Loucy (cell line): ENCODE measurements around the gene SRCIN1.
A peak's percentile ranks its signal among the peaks of the same experiment; 100 is the strongest.

Source experiments
- H2AFZ ChIP-seq: fragments of 200-600 bp; sonication (generic); 2 replicates; pipeline ENCODE4 v1.6.0; 2016; ENCODE audit warnings: antibody characterized with exemption, mild to moderate bottlenecking, low read length, moderate library complexity
- H3F3A ChIP-seq: fragments of 200-600 bp; 2 replicates; pipeline ENCODE4 v1.6.0; 2016; ENCODE audit warnings: antibody characterized with exemption, low read depth, mild to moderate bottlenecking
- H3K27me3 ChIP-seq: fragments of 200-600 bp; sonication (generic); 2 replicates; pipeline ENCODE4 v1.6.1; 2014; ENCODE audit warnings: low read length, mild to moderate bottlenecking; ENCODE audit not compliant: insufficient read depth, poor library complexity, severe bottlenecking
- H3K36me3 ChIP-seq: fragments of 200-600 bp; sonication (generic); 2 replicates; pipeline ENCODE4 v1.6.1; 2016; ENCODE audit warnings: low read length; ENCODE audit not compliant: insufficient read depth
- H3K4me1 ChIP-seq: fragments of 200-600 bp; sonication (generic); 2 replicates; pipeline ENCODE4 v1.5.1; 2014; ENCODE audit warnings: low read length, mild to moderate bottlenecking; ENCODE audit not compliant: insufficient read depth, poor library complexity, severe bottlenecking
- H3K4me2 ChIP-seq: fragments of 200-600 bp; sonication (generic); 2 replicates; pipeline ENCODE4 v1.6.0; 2014; ENCODE audit warnings: antibody characterized with exemption, low read length, low read depth, mild to moderate bottlenecking; ENCODE audit not compliant: poor library complexity, severe bottlenecking
- H3K4me3 ChIP-seq: fragments of 200-600 bp; sonication (generic); 2 replicates; pipeline ENCODE4 v1.5.1; 2014; ENCODE audit warnings: low read length, mild to moderate bottlenecking, mixed read lengths; ENCODE audit not compliant: poor library complexity, severe bottlenecking
- H3K79me2 ChIP-seq: fragments of 200-600 bp; sonication (generic); 2 replicates; pipeline ENCODE4 v1.6.1; 2014; ENCODE audit warnings: low read length; ENCODE audit not compliant: insufficient read depth
- H3K9ac ChIP-seq: fragments of 200-600 bp; sonication (generic); 2 replicates; pipeline ENCODE4 v1.6.0; 2014; ENCODE audit warnings: mild to moderate bottlenecking, low read depth, low read length, moderate library complexity; ENCODE audit not compliant: poor library complexity, severe bottlenecking
- H3K9me2 ChIP-seq: fragments of 200-600 bp; sonication (generic); replicated peaks from 2 replicates; pipeline ENCODE4 v1.6.1; 2016; ENCODE audit warnings: low read depth, low read length, mixed read lengths
- H3K9me3 ChIP-seq: fragments of 200-600 bp; sonication (generic); 2 replicates; pipeline ENCODE4 v1.6.1; 2014; ENCODE audit warnings: mild to moderate bottlenecking, antibody characterized with exemption, low read length, low read depth; ENCODE audit not compliant: insufficient read depth
- H4K20me1 ChIP-seq: fragments of 200-600 bp; sonication (generic); 2 replicates; pipeline ENCODE4 v1.6.0; 2014; ENCODE audit warnings: antibody characterized with exemption, low read length, mild to moderate bottlenecking; ENCODE audit not compliant: insufficient read depth, poor library complexity, severe bottlenecking
- EZH2phosphoT487 ChIP-seq: fragments of 200-600 bp; IDR thresholded peaks from 2 replicates; pipeline ENCODE4 v1.6.1; 2018; ENCODE audit warnings: antibody characterized with exemption, mild to moderate bottlenecking, moderate library complexity, borderline replicate concordance
- TF ChIP-seq, protein P1 (sequence below): fragments of 200-600 bp; sonication (generic); conservative IDR thresholded peaks from 2 replicates; pipeline ENCODE4 v1.5.1; 2014; ENCODE audit warnings: mild to moderate bottlenecking, antibody characterized with exemption, low read length

The SRCIN1 gene

GRCh38 chr17:38586788-38587187, 19.0 kb downstream of the SRCIN1 start:
- Histone ChIP-seq H4K20me1 (no peaks in the 10 kb centered on the region), H3K79me2 (no peaks in the 10 kb centered on the region), H3K9ac (peak overlapping the region; percentile 42), H3K9me2 (no peaks in the 10 kb centered on the region), H3K4me3 (peak overlapping the region; percentile 11), H3F3A (no peaks in the 10 kb centered on the region), H2AFZ (no peak overlapping the region), H3K4me1 (peaks cover 47% of the 10 kb centered on the region), H3K27me3 (no peaks in the 10 kb centered on the region), H3K36me3 (no peaks in the 10 kb centered on the region), H3K4me2 (peak overlapping the region; percentile 61), H3K9me3 (no peaks in the 10 kb centered on the region)
- no peak for TF ChIP-seq EZH2phosphoT487
- TF ChIP-seq, protein P1, sequence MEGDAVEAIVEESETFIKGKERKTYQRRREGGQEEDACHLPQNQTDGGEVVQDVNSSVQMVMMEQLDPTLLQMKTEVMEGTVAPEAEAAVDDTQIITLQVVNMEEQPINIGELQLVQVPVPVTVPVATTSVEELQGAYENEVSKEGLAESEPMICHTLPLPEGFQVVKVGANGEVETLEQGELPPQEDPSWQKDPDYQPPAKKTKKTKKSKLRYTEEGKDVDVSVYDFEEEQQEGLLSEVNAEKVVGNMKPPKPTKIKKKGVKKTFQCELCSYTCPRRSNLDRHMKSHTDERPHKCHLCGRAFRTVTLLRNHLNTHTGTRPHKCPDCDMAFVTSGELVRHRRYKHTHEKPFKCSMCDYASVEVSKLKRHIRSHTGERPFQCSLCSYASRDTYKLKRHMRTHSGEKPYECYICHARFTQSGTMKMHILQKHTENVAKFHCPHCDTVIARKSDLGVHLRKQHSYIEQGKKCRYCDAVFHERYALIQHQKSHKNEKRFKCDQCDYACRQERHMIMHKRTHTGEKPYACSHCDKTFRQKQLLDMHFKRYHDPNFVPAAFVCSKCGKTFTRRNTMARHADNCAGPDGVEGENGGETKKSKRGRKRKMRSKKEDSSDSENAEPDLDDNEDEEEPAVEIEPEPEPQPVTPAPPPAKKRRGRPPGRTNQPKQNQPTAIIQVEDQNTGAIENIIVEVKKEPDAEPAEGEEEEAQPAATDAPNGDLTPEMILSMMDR: no peak

DNA sequence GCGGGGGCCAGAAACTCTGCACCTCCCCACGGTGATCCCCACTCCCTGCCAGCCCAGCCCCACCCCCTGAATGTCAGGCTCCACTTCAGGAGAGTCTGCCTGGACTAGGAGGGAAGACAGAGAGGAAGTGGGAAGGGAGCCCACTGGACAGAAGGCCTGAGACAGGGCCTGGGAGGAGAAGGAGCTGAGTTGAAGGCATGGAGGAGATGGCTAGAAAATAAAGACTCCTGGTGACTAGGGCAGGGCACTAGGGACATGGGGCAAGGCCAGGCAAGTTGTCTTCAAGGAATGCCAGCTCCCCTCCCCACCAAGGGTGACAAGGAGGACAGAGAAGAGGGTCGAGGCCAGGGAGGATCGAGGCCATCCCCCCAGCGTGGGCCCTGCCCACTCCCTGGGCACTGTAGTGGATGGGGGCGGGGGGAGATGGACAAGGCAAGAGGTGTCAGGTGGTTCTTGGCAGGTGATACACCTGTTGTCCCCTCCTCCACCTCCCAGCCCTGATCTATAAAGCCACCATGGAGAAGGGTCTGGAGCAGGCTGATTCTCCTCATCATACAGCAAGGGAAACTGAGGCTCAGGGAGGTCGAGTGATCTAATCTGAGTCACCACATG, 19.7 kb downstream of the SRCIN1 start:
- Histone ChIP-seq H3K4me1 (peaks cover 39% of the 10 kb centered on the region), H3K4me2 (no peak overlapping the region), H4K20me1 (no peaks in the 10 kb centered on the region), H3K9me3 (no peaks in the 10 kb centered on the region), H3K9ac (no peak overlapping the region), H3K36me3 (no peaks in the 10 kb centered on the region), H3F3A (no peaks in the 10 kb centered on the region), H3K79me2 (no peaks in the 10 kb centered on the region), H2AFZ (no peak overlapping the region), H3K9me2 (no peaks in the 10 kb centered on the region), H3K4me3 (no peak overlapping the region), H3K27me3 (no peaks in the 10 kb centered on the region)
- no peak for TF ChIP-seq EZH2phosphoT487

DNA sequence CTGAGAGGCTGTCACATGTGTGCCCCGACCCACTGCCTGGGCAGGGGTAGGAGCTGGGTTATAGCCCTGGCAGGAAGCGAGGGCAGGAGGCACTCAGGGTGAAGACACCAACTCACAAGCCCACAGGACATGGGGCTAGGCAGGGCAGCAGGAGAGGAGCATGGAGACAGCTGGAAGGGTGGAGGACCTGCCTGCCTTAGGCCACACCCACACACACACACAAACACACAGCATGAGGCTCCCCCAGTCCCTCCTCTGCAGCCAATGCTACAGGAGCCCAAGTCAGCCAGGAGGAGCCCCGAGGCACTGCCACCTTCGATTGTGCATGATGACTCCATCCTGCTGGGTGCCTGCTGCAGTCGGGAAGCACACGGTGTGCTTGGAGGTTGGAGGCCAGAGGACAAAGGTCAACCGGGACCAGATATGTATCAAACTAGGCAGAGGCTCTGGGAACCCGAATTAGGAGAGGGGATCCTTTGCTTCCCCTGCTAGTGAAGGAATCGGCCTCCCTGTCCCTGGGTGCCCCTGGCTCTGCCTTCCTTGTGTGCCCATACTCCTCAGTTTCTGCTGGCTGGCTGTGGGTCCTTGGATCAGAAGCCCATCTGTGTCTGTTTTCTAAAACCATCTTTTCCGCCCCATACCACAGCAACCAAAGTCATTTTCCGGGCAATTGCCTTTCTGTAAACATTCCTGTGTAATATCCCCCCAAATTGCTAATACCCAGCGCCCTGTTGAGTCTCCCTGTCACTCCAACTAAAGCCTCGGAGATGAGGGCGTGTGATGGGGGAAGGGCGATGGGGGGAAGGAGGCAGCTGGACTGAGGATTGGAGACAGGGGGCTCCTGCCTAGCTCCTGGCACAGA, 20.5 kb downstream of the SRCIN1 start:
- Histone ChIP-seq H3K27me3 (no peaks in the 10 kb centered on the region), H3K9me2 (no peaks in the 10 kb centered on the region), H3K4me2 (peak overlapping the region; percentile 55), H3K36me3 (no peaks in the 10 kb centered on the region), H3K79me2 (no peaks in the 10 kb centered on the region), H3K9ac (peak overlapping the region; percentile 37), H3K4me1 (peaks cover 34% of the 10 kb centered on the region), H4K20me1 (no peaks in the 10 kb centered on the region), H3K4me3 (no peak overlapping the region), H3F3A (no peaks in the 10 kb centered on the region), H2AFZ (no peak overlapping the region), H3K9me3 (no peaks in the 10 kb centered on the region)
- TF ChIP-seq EZH2phosphoT487: no peak
- TF ChIP-seq, protein P1: no peak
